Measurements from ENCODE around the gene B9D2.

Gene B9D2

GRCh38 chr19:41325947-41326706, 37.8 kb downstream of the B9D2 start:
- DNase-seq, result peak; percentile 72

GRCh38 chr19:41325640-41325946, 38.4 kb downstream of the B9D2 start:
- DNase-seq, result no peak

GRCh38 chr19:41324921-41325639, 38.9 kb downstream of the B9D2 start:
- peak; percentile 70 for DNase-seq

GRCh38 chr19:41324231-41324702, 39.7 kb downstream of the B9D2 start:
- DNase-seq, result peak; percentile 36

- peak; percentile 94 for DNase-seq
These were observed 40.4 kb downstream of the B9D2 start for GRCh38 chr19:41323430-41324125.

GRCh38 chr19:41323023-41323422, 40.9 kb downstream of the B9D2 start:
- no peak for DNase-seq

GRCh38 chr19:41322451-41322850, 41.5 kb downstream of the B9D2 start:
- no peak for DNase-seq

- DNase-seq, result peak; percentile 47
These were observed 42.2 kb downstream of the B9D2 start for GRCh38 chr19:41321600-41322270.

- DNase-seq, result no peak
These were observed 42.7 kb downstream of the B9D2 start for GRCh38 chr19:41321204-41321599.

- DNase-seq, result no peak
These were observed 43.4 kb downstream of the B9D2 start for GRCh38 chr19:41320568-41320967.

GRCh38 chr19:41320185-41320518, 43.8 kb downstream of the B9D2 start:
- no peak for DNase-seq

- no peak for DNase-seq
These were observed 44.3 kb downstream of the B9D2 start for GRCh38 chr19:41319500-41320184.

- no peak for DNase-seq
These were observed 45.1 kb downstream of the B9D2 start for GRCh38 chr19:41318696-41319499.

GRCh38 chr19:41316306-41316920, 47.5 kb downstream of the B9D2 start:
- no peak for DNase-seq

- no peak for DNase-seq
These were observed 52.3 kb downstream of the B9D2 start for GRCh38 chr19:41311613-41312012.

- DNase-seq, result peak; percentile 17
These were observed 52.9 kb downstream of the B9D2 start for GRCh38 chr19:41311072-41311471.

GRCh38 chr19:41310033-41310831, 53.7 kb downstream of the B9D2 start, which contains the start of gene CCDC97:
CCDC97 (plus strand) TSS chr19:41310172; CDS start chr19:41310311, 139 bp downstream.
- peak; percentile 92 for DNase-seq

- peak; percentile 43 for DNase-seq
These were observed 54.5 kb downstream of the B9D2 start for GRCh38 chr19:41309180-41310032.

- peak; percentile 87 for DNase-seq
These were observed 55.3 kb downstream of the B9D2 start for GRCh38 chr19:41308450-41309179.
